ACC112 (cell line): ENCODE results near the gene EIF2B1.
A peak's percentile ranks its signal among the peaks of the same experiment; 100 is the strongest.
"Not testable (repeated sequence)": the region's sequence is repeated elsewhere in the genome, so short reads cannot be mapped to it uniquely, and the experiment has no call there.

Experiments used
- H2AFZ ChIP-seq: fragments of 200-600 bp; sonication (generic); one replicate; pipeline ENCODE4 v1.6.0; 2017; ENCODE audit warnings: antibody characterized with exemption, low read length; ENCODE audit not compliant: unreplicated experiment
- H3K27ac ChIP-seq: fragments of 200-600 bp; sonication (generic); 2 replicates; pipeline ENCODE4 v1.5.1; 2014; ENCODE audit warnings: low read depth, mild to moderate bottlenecking, antibody characterized with exemption, low read length, moderate library complexity
- H3K27me3 ChIP-seq: fragments of 200-600 bp; sonication (generic); 2 replicates; pipeline ENCODE4 v1.6.1; 2014; ENCODE audit warnings: mild to moderate bottlenecking, antibody characterized with exemption, low read length, moderate library complexity, mixed read lengths; ENCODE audit not compliant: insufficient read depth
- H3K36me3 ChIP-seq: fragments of 200-600 bp; sonication (generic); 2 replicates; pipeline ENCODE4 v1.6.1; 2016; ENCODE audit warnings: mild to moderate bottlenecking, antibody characterized with exemption, low read length, moderate library complexity, mixed read lengths; ENCODE audit not compliant: insufficient read depth
- H3K4me1 ChIP-seq: fragments of 200-600 bp; sonication (generic); one replicate; pipeline ENCODE4 v1.6.1; 2016; ENCODE audit warnings: low read length, mixed read lengths; ENCODE audit not compliant: insufficient read depth, unreplicated experiment, control insufficient read depth
- H3K4me3 ChIP-seq: fragments of 200-600 bp; sonication (generic); 2 replicates; pipeline ENCODE4 v1.5.1; 2014; ENCODE audit warnings: mild to moderate bottlenecking, low read depth, low read length
- H3K79me2 ChIP-seq: fragments of 200-600 bp; sonication (generic); one replicate; pipeline ENCODE4 v1.6.0; 2016; ENCODE audit warnings: low read length; ENCODE audit not compliant: control insufficient read depth, unreplicated experiment, insufficient read depth

EIF2B1 gene

GRCh38 chr12:123598522-123598921 is 35.0 kb downstream of the EIF2B1 start:
- Histone ChIP-seq H3K36me3 (peaks cover 28% of the 10 kb centered on the region), H3K79me2 (peaks cover 39% of the 10 kb centered on the region), H2AFZ (no peak overlapping the region), H3K4me3 (no peak overlapping the region), H3K27me3 (no peaks in the 10 kb centered on the region), H3K4me1 (peaks cover 7% of the 10 kb centered on the region), H3K27ac (no peak overlapping the region)

- H3K27ac ChIP-seq, result peak overlapping the region; percentile 32
- no peak overlapping the region for H3K4me3 ChIP-seq
- H3K79me2 ChIP-seq, result peaks cover 39% of the 10 kb centered on the region
- no peak overlapping the region for H2AFZ ChIP-seq
- peaks cover 9% of the 10 kb centered on the region for H3K4me1 ChIP-seq
- H3K27me3 ChIP-seq, result no peaks in the 10 kb centered on the region
- H3K36me3 ChIP-seq, result peaks cover 28% of the 10 kb centered on the region
Observed at GRCh38 chr12:123597100-123597499, 36.4 kb downstream of the EIF2B1 start.

- H3K36me3 ChIP-seq, result peaks cover 32% of the 10 kb centered on the region
- H3K27me3 ChIP-seq, result no peaks in the 10 kb centered on the region
- H3K4me1 ChIP-seq, result peaks cover 20% of the 10 kb centered on the region
- no peak overlapping the region for H3K4me3 ChIP-seq
- no peak overlapping the region for H2AFZ ChIP-seq
- H3K27ac ChIP-seq, result peak overlapping the region; percentile 42
- H3K79me2 ChIP-seq, result peaks cover 45% of the 10 kb centered on the region
Observed at GRCh38 chr12:123595729-123596128, 37.8 kb downstream of the EIF2B1 start.

GRCh38 chr12:123591702-123592481 is 41.6 kb downstream of the EIF2B1 start:
- H3K79me2 ChIP-seq, result peaks cover 71% of the 10 kb centered on the region

GRCh38 chr12:123580772-123581171 is 52.7 kb downstream of the EIF2B1 start:
- H3K27ac ChIP-seq, result no peak overlapping the region
- H3K4me3 ChIP-seq, result no peak overlapping the region
- H2AFZ ChIP-seq, result no peak overlapping the region
- H3K4me1 ChIP-seq, result peaks cover 14% of the 10 kb centered on the region
- no peaks in the 10 kb centered on the region for H3K27me3 ChIP-seq
- peaks cover 3% of the 10 kb centered on the region; the same call in 1 of the 2 replicates for H3K36me3 ChIP-seq
- H3K79me2 ChIP-seq, result peaks cover 29% of the 10 kb centered on the region

More at GRCh38 chr12:123591702-123592481, 41.6 kb downstream of the EIF2B1 start:
- Histone ChIP-seq H3K4me3 (no peak overlapping the region), H3K4me1 (peaks cover 44% of the 10 kb centered on the region), H2AFZ (no peak overlapping the region), H3K27me3 (no peaks in the 10 kb centered on the region), H3K36me3 (peaks cover 30% of the 10 kb centered on the region), H3K27ac (peak overlapping the region; percentile 63)

GRCh38 chr12:123578829-123579228 is 54.7 kb downstream of the EIF2B1 start:
- H3K79me2 ChIP-seq, result peaks cover 15% of the 10 kb centered on the region
- H3K27ac ChIP-seq, H3K4me3 ChIP-seq, H3K36me3 ChIP-seq, H3K4me1 ChIP-seq, H3K27me3 ChIP-seq, H2AFZ ChIP-seq: not testable (repeated sequence)

GRCh38 chr12:123578243-123578642 is 55.2 kb downstream of the EIF2B1 start:
- no peak overlapping the region for H2AFZ ChIP-seq
- H3K4me3 ChIP-seq, result no peak overlapping the region
- H3K27ac ChIP-seq, result no peak overlapping the region
- H3K4me1 ChIP-seq, result peaks cover 10% of the 10 kb centered on the region
- H3K27me3 ChIP-seq, result no peaks in the 10 kb centered on the region
- peaks cover 5% of the 10 kb centered on the region; the same call in 1 of the 2 replicates for H3K36me3 ChIP-seq
- H3K79me2 ChIP-seq, result peaks cover 14% of the 10 kb centered on the region

- H2AFZ ChIP-seq, result no peak overlapping the region
- no peak overlapping the region for H3K27ac ChIP-seq
- H3K27me3 ChIP-seq, result no peaks in the 10 kb centered on the region
- peaks cover 5% of the 10 kb centered on the region; the same call in 1 of the 2 replicates for H3K36me3 ChIP-seq
- no peaks in the 10 kb centered on the region for H3K79me2 ChIP-seq
- H3K4me3 ChIP-seq, result no peak overlapping the region
- peaks cover 4% of the 10 kb centered on the region for H3K4me1 ChIP-seq
Observed at GRCh38 chr12:123576611-123577010, 56.9 kb downstream of the EIF2B1 start.

- H3K79me2 ChIP-seq, result no peaks in the 10 kb centered on the region
- H3K36me3 ChIP-seq, result peaks cover 5% of the 10 kb centered on the region; the same call in 1 of the 2 replicates
- H3K4me3 ChIP-seq, result no peak overlapping the region
- H3K27me3 ChIP-seq, result no peaks in the 10 kb centered on the region
- H3K4me1 ChIP-seq, result peaks cover 6% of the 10 kb centered on the region
- no peak overlapping the region for H3K27ac ChIP-seq
- H2AFZ ChIP-seq, result no peak overlapping the region
Observed at GRCh38 chr12:123573870-123574269, 59.6 kb downstream of the EIF2B1 start.

- Histone ChIP-seq H3K4me3 (no peak overlapping the region), H3K79me2 (no peaks in the 10 kb centered on the region), H3K4me1 (peaks cover 6% of the 10 kb centered on the region), H3K36me3 (peaks cover 5% of the 10 kb centered on the region; the same call in 1 of the 2 replicates), H3K27ac (no peak overlapping the region), H3K27me3 (no peaks in the 10 kb centered on the region), H2AFZ (no peak overlapping the region)
Observed at GRCh38 chr12:123572391-123572790, 61.1 kb downstream of the EIF2B1 start.

GRCh38 chr12:123571343-123571813 is 62.1 kb downstream of the EIF2B1 start:
- H3K27ac ChIP-seq, result peak overlapping the region; percentile 56; the same call in 1 of the 2 replicates
- H2AFZ ChIP-seq, result no peak overlapping the region
- no peaks in the 10 kb centered on the region for H3K27me3 ChIP-seq

More at GRCh38 chr12:123571343-123571813, 62.1 kb downstream of the EIF2B1 start:
- Histone ChIP-seq H3K36me3 (peaks cover 5% of the 10 kb centered on the region; the same call in 1 of the 2 replicates), H3K4me3 (no peak overlapping the region), H3K79me2 (no peaks in the 10 kb centered on the region), H3K4me1 (peaks cover 6% of the 10 kb centered on the region)
